ENCODE measurements around the gene TMBIM1.

TMBIM1 gene

GRCh38 chr2:218292048-218293014 is at the start of gene TMBIM1:
Gene TMBIM1 (minus strand): TSS chr2:218292503. CDS start chr2:218282141, 10,362 bp downstream.
- H3K4me3 ChIP-seq (ENCODE audit: low read depth, low read length): peak within 1 kb of the TSS; percentile 63
- H3K27me3 ChIP-seq (ENCODE audit: control insufficient read depth, insufficient read depth, low read length): no peaks in the 10 kb centered on the region
- peak within 1 kb of the TSS; percentile 54 for H3K9ac ChIP-seq (ENCODE audit: low read depth, low read length)
- no peaks in the 10 kb centered on the region for H3K36me3 ChIP-seq (ENCODE audit: control insufficient read depth, insufficient read depth, low read length)
- no peaks in the 10 kb centered on the region for H3K9me3 ChIP-seq (ENCODE audit: control insufficient read depth, insufficient read depth, low read length)
- H3K4me1 ChIP-seq (ENCODE audit: control insufficient read depth, insufficient read depth, low read length): peaks cover 2% of the 10 kb centered on the region

GRCh38 chr2:218341381-218341780 is 49.1 kb upstream of the TMBIM1 start:
- H3K9ac ChIP-seq (ENCODE audit: low read depth, low read length): no peak overlapping the region
- H3K9me3 ChIP-seq (ENCODE audit: control insufficient read depth, insufficient read depth, low read length): no peaks in the 10 kb centered on the region
- no peaks in the 10 kb centered on the region for H3K36me3 ChIP-seq (ENCODE audit: control insufficient read depth, insufficient read depth, low read length)
- no peaks in the 10 kb centered on the region for H3K4me1 ChIP-seq (ENCODE audit: control insufficient read depth, insufficient read depth, low read length)
- no peak overlapping the region for H3K4me3 ChIP-seq (ENCODE audit: low read depth, low read length)
- H3K27me3 ChIP-seq (ENCODE audit: control insufficient read depth, insufficient read depth, low read length): no peaks in the 10 kb centered on the region

- Histone ChIP-seq H3K27me3 (ENCODE audit: control insufficient read depth, insufficient read depth, low read length) (no peaks in the 10 kb centered on the region), H3K36me3 (ENCODE audit: control insufficient read depth, insufficient read depth, low read length) (no peaks in the 10 kb centered on the region), H3K9me3 (ENCODE audit: control insufficient read depth, insufficient read depth, low read length) (no peaks in the 10 kb centered on the region), H3K4me1 (ENCODE audit: control insufficient read depth, insufficient read depth, low read length) (no peaks in the 10 kb centered on the region), H3K4me3 (ENCODE audit: low read depth, low read length) (no peak overlapping the region), H3K9ac (ENCODE audit: low read depth, low read length) (no peak overlapping the region)
These were observed 48.4 kb upstream of the TMBIM1 start for GRCh38 chr2:218340656-218341055.

- no peaks in the 10 kb centered on the region for H3K27me3 ChIP-seq (ENCODE audit: control insufficient read depth, insufficient read depth, low read length)
- no peaks in the 10 kb centered on the region for H3K4me1 ChIP-seq (ENCODE audit: control insufficient read depth, insufficient read depth, low read length)
These were observed 42.2 kb upstream of the TMBIM1 start for GRCh38 chr2:218334531-218334930.

GRCh38 chr2:218332920-218333645 is 40.8 kb upstream of the TMBIM1 start:
- Histone ChIP-seq H3K4me1 (ENCODE audit: control insufficient read depth, insufficient read depth, low read length) (no peaks in the 10 kb centered on the region), H3K27me3 (ENCODE audit: control insufficient read depth, insufficient read depth, low read length) (no peaks in the 10 kb centered on the region), H3K9me3 (ENCODE audit: control insufficient read depth, insufficient read depth, low read length) (no peaks in the 10 kb centered on the region), H3K36me3 (ENCODE audit: control insufficient read depth, insufficient read depth, low read length) (no peaks in the 10 kb centered on the region), H3K9ac (ENCODE audit: low read depth, low read length) (no peak overlapping the region), H3K4me3 (ENCODE audit: low read depth, low read length) (no peak overlapping the region)

More at GRCh38 chr2:218334531-218334930, 42.2 kb upstream of the TMBIM1 start:
- no peak overlapping the region for H3K9ac ChIP-seq (ENCODE audit: low read depth, low read length)
- no peaks in the 10 kb centered on the region for H3K9me3 ChIP-seq (ENCODE audit: control insufficient read depth, insufficient read depth, low read length)
- no peaks in the 10 kb centered on the region for H3K36me3 ChIP-seq (ENCODE audit: control insufficient read depth, insufficient read depth, low read length)
- no peak overlapping the region for H3K4me3 ChIP-seq (ENCODE audit: low read depth, low read length)

GRCh38 chr2:218332288-218332687 is 40.0 kb upstream of the TMBIM1 start:
- H3K4me3 ChIP-seq (ENCODE audit: low read depth, low read length): no peak overlapping the region

GRCh38 chr2:218331745-218332144 is 39.4 kb upstream of the TMBIM1 start:
- H3K27me3 ChIP-seq (ENCODE audit: control insufficient read depth, insufficient read depth, low read length): no peaks in the 10 kb centered on the region
- no peaks in the 10 kb centered on the region for H3K9me3 ChIP-seq (ENCODE audit: control insufficient read depth, insufficient read depth, low read length)
- no peak overlapping the region for H3K4me3 ChIP-seq (ENCODE audit: low read depth, low read length)
- no peak overlapping the region for H3K9ac ChIP-seq (ENCODE audit: low read depth, low read length)
- no peaks in the 10 kb centered on the region for H3K36me3 ChIP-seq (ENCODE audit: control insufficient read depth, insufficient read depth, low read length)
- H3K4me1 ChIP-seq (ENCODE audit: control insufficient read depth, insufficient read depth, low read length): no peaks in the 10 kb centered on the region

More at GRCh38 chr2:218332288-218332687, 40.0 kb upstream of the TMBIM1 start:
- Histone ChIP-seq H3K4me1 (ENCODE audit: control insufficient read depth, insufficient read depth, low read length) (no peaks in the 10 kb centered on the region), H3K9me3 (ENCODE audit: control insufficient read depth, insufficient read depth, low read length) (no peaks in the 10 kb centered on the region), H3K36me3 (ENCODE audit: control insufficient read depth, insufficient read depth, low read length) (no peaks in the 10 kb centered on the region), H3K27me3 (ENCODE audit: control insufficient read depth, insufficient read depth, low read length) (no peaks in the 10 kb centered on the region), H3K9ac (ENCODE audit: low read depth, low read length) (no peak overlapping the region)

- no peaks in the 10 kb centered on the region for H3K36me3 ChIP-seq (ENCODE audit: control insufficient read depth, insufficient read depth, low read length)
- no peaks in the 10 kb centered on the region for H3K27me3 ChIP-seq (ENCODE audit: control insufficient read depth, insufficient read depth, low read length)
- no peak overlapping the region for H3K9ac ChIP-seq (ENCODE audit: low read depth, low read length)
- no peaks in the 10 kb centered on the region for H3K9me3 ChIP-seq (ENCODE audit: control insufficient read depth, insufficient read depth, low read length)
- H3K4me3 ChIP-seq (ENCODE audit: low read depth, low read length): no peak overlapping the region
- H3K4me1 ChIP-seq (ENCODE audit: control insufficient read depth, insufficient read depth, low read length): no peaks in the 10 kb centered on the region
These were observed 37.7 kb upstream of the TMBIM1 start for GRCh38 chr2:218329826-218330593.

GRCh38 chr2:218329027-218329825 is 36.9 kb upstream of the TMBIM1 start:
- no peaks in the 10 kb centered on the region for H3K9me3 ChIP-seq (ENCODE audit: control insufficient read depth, insufficient read depth, low read length)
- H3K27me3 ChIP-seq (ENCODE audit: control insufficient read depth, insufficient read depth, low read length): no peaks in the 10 kb centered on the region
- no peak overlapping the region for H3K4me3 ChIP-seq (ENCODE audit: low read depth, low read length)
- no peak overlapping the region for H3K9ac ChIP-seq (ENCODE audit: low read depth, low read length)
- H3K36me3 ChIP-seq (ENCODE audit: control insufficient read depth, insufficient read depth, low read length): no peaks in the 10 kb centered on the region
- peaks cover 2% of the 10 kb centered on the region for H3K4me1 ChIP-seq (ENCODE audit: control insufficient read depth, insufficient read depth, low read length)

- Histone ChIP-seq H3K36me3 (ENCODE audit: control insufficient read depth, insufficient read depth, low read length) (no peaks in the 10 kb centered on the region), H3K27me3 (ENCODE audit: control insufficient read depth, insufficient read depth, low read length) (no peaks in the 10 kb centered on the region), H3K4me3 (ENCODE audit: low read depth, low read length) (no peak overlapping the region), H3K4me1 (ENCODE audit: control insufficient read depth, insufficient read depth, low read length) (peaks cover 4% of the 10 kb centered on the region), H3K9ac (ENCODE audit: low read depth, low read length) (no peak overlapping the region), H3K9me3 (ENCODE audit: control insufficient read depth, insufficient read depth, low read length) (no peaks in the 10 kb centered on the region)
These were observed 36.0 kb upstream of the TMBIM1 start for GRCh38 chr2:218328294-218328693.
